Naive thymus-derived CD4-positive, alpha-beta T cell (primary cell): ENCODE measurements around the gene OVOL1. TPM values are rescaled to one million over a fixed set of nuclear protein-coding genes. Genes with fewer than 3 reads are reported as not detected.
"Not testable (repeated sequence)": the region's sequence is repeated elsewhere in the genome, so short reads cannot be mapped to it uniquely, and the experiment has no call there.

Source experiments
- ATAC-seq: fragments of 150-1000 bp; cut with Tn5 transposase; 2 replicates; pipeline ENCODE4 v1.10.0; 2021; ENCODE audit warnings: mild to moderate bottlenecking, moderate library complexity
- CTCF ChIA-PET: fragments of 350-600 bp; sonication (Branson Sonifier 250); formaldehyde crosslinking; loops from one replicate; lab custom pipeline; 2021; ENCODE audit warnings: antibody characterized with exemption; lab: Charles Lee
- POLR2A ChIA-PET: fragments of 350-600 bp; sonication (Branson Sonifier 250); formaldehyde crosslinking; loops from one replicate; lab custom pipeline; 2021; ENCODE audit warnings: antibody characterized with exemption, inconsistent platforms; lab: Charles Lee
- DNase-seq, 9 donors: peaks; one replicate each; pipeline versions ENCODE4 v3.0.0 to v3.0.0-alpha.2; 2020 to 2022; ENCODE audit warnings: mixed read lengths in 1 of 9
- H3K27ac ChIP-seq: one replicate; pipeline ENCODE4 v1.7.0; 2013; ENCODE audit warnings: mild to moderate bottlenecking, low read depth, low read length, moderate library complexity
- H3K27me3 ChIP-seq, 2 donors: one replicate each; pipeline ENCODE4 v1.7.0; 2013; ENCODE audit warnings: low read length in 2 of 2, mild to moderate bottlenecking in 2 of 2, moderate library complexity in 2 of 2; ENCODE audit not compliant: control insufficient read depth in 2 of 2, insufficient read depth in 2 of 2
- H3K36me3 ChIP-seq, 3 experiments: 1 replicate in 2 of 3; 2 replicates in 1 of 3; pipeline ENCODE4 v1.7.0; 2013; ENCODE audit warnings: low read length in 3 of 3, mild to moderate bottlenecking in 3 of 3, moderate library complexity in 1 of 3; ENCODE audit not compliant: insufficient read depth in 3 of 3, control insufficient read depth in 2 of 3
- H3K4me1 ChIP-seq, 2 donors: one replicate each; pipeline ENCODE4 v1.7.0; 2013; ENCODE audit warnings: low read length in 2 of 2, mild to moderate bottlenecking in 2 of 2, moderate library complexity in 1 of 2; ENCODE audit not compliant: control insufficient read depth in 2 of 2, insufficient read depth in 2 of 2
- H3K4me3 ChIP-seq: 2 replicates; pipeline ENCODE4 v1.7.0; 2013; ENCODE audit warnings: mild to moderate bottlenecking, low read length
- H3K9me3 ChIP-seq, 3 experiments: 1 replicate in 2 of 3; 2 replicates in 1 of 3; pipeline ENCODE4 v1.7.0; 2013; ENCODE audit warnings: low read length in 3 of 3; ENCODE audit not compliant: control insufficient read depth in 2 of 3
- H3K27ac Mint-ChIP-seq, 9 donors: one replicate each; pipeline ENCODE4 v1.8.0; 2020 to 2022; ENCODE audit warnings: mixed read lengths in 9 of 9, mild to moderate bottlenecking in 8 of 9, moderate library complexity in 5 of 9, inconsistent platforms in 2 of 9
- H3K27me3 Mint-ChIP-seq, 5 donors: one replicate each; pipeline ENCODE4 v1.8.0; 2021 to 2022; ENCODE audit warnings: mixed read lengths in 5 of 5, mild to moderate bottlenecking in 1 of 5
- H3K36me3 Mint-ChIP-seq, 5 donors: one replicate each; pipeline ENCODE4 v1.8.0; 2020 to 2022; ENCODE audit warnings: mixed read lengths in 5 of 5, mild to moderate bottlenecking in 3 of 5, inconsistent platforms in 1 of 5
- H3K4me1 Mint-ChIP-seq, 7 donors: one replicate each; pipeline ENCODE4 v1.8.0; 2020 to 2022; ENCODE audit warnings: mixed read lengths in 7 of 7, mild to moderate bottlenecking in 3 of 7, inconsistent platforms in 1 of 7
- H3K4me3 Mint-ChIP-seq, 10 donors: one replicate each; pipeline ENCODE4 v1.8.0; 2020 to 2022; ENCODE audit warnings: mild to moderate bottlenecking in 10 of 10, mixed read lengths in 10 of 10, moderate library complexity in 6 of 10, inconsistent platforms in 2 of 10
- H3K9me3 Mint-ChIP-seq, 11 donors: one replicate each; pipeline ENCODE4 v1.8.0; 2020 to 2022; ENCODE audit warnings: mixed read lengths in 11 of 11, mild to moderate bottlenecking in 4 of 11, inconsistent platforms in 1 of 11, moderate library complexity in 1 of 11
- intact Hi-C, 2 donors: fragments of 100-400 bp; cut with micrococcal nuclease; formaldehyde crosslinking; loops; one replicate each; pipeline ENCODE4 v1.15.1; 2023
- polyA plus RNA-seq, 2 donors: library from polyadenylated mRNA; unstranded; fragments of 300-500 nt; fragmentation: Illumina TruSeq; gene quantifications; one replicate each; pipeline ENCODE4 v1.2.3, GENCODE V29; 2021
- total RNA-seq, 6 experiments: library from RNA in 5 of 6; stranded (reverse) in 5 of 6; gene quantifications; 1 replicate in 5 of 6; 2 replicates in 1 of 6; pipeline ENCODE4 v1.2.3 and lab custom pipeline; 2021 to 2026

OVOL1 gene
- total and polyA plus RNA-seq, 7 experiments from 2014 or later = not detected

DNA sequence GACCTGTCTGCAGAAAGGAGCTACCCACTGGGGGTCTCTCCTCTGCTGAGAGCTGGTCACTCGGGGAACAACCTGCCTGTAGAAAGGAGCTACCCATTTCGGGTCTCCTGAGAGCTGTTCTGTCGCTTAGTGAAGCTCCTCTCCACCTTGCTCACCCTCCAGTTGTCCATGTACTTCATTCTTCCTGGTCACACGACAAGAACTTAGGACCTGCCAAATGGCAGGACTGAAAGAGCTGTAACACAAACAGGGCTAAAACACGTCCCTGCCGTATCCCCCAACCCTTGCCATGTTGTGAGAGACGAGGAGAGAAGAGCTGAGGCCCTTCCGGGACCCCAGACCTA lies 42.2 kb upstream of the OVOL1 start:
- no peak overlapping the region for H3K4me3 ChIP-seq
- Mint-ChIP-seq H3K36me3 (no peaks in the 10 kb centered on the region), H3K27me3 (peaks cover 9 to 33% (median 16%) of the 10 kb centered on the region in 5 donors), H3K4me3 (no peak overlapping the region), H3K4me1 (no peaks in the 10 kb centered on the region), H3K9me3 (no peaks in the 10 kb centered on the region), H3K27ac (no peak overlapping the region)
- DNase-seq (no peak), ATAC-seq (no peak)
- H3K36me3 ChIP-seq = no peaks in the 10 kb centered on the region
- intact Hi-C loops = no loop called here
- peaks cover 0 to 4% of the 10 kb centered on the region in 2 donors for H3K27me3 ChIP-seq
- ChIA-PET CTCF (interaction anchor here (0.5 kb wide), 1 partner anchor 241 kb away, joined by 3 read pairs; no protein-coding TSS in a partner anchor), POLR2A (no interaction called here)
- H3K4me1 ChIP-seq = no peaks in the 10 kb centered on the region
- no peaks in the 10 kb centered on the region for H3K9me3 ChIP-seq
- H3K27ac ChIP-seq = no peak overlapping the region

DNA sequence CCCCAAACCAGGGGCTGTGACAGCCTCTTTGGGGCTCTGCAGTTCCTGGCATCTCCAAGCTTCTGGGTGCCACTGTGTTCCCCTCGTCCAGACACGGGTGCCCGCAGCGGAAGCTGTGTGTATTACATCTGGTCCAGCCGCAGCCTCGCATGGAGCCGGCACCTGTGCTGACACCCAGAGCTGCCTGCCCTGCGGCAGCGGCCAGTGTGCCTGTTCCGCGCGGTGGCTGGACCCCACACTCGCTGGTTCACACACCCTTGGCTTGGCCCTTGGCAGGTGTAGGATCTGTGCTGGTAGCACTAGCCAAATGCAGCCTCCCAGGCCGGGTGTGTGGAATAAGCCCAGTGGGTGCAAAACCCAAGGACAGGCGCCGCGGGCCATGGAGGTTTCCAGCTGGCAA lies 41.8 kb upstream of the OVOL1 start:
- H3K9me3 Mint-ChIP-seq = no peaks in the 10 kb centered on the region
- POLR2A ChIA-PET = no interaction called here
- no peaks in the 10 kb centered on the region for H3K4me1 Mint-ChIP-seq
- ATAC-seq (no peak), DNase-seq (no peak)
- no peak overlapping the region for H3K4me3 Mint-ChIP-seq
- no peak overlapping the region for H3K27ac ChIP-seq
- no peaks in the 10 kb centered on the region for H3K4me1 ChIP-seq
- H3K27ac Mint-ChIP-seq = no peak overlapping the region
- no peak overlapping the region for H3K4me3 ChIP-seq
- H3K36me3 ChIP-seq = no peaks in the 10 kb centered on the region
- intact Hi-C loops = no loop called here
- H3K27me3 Mint-ChIP-seq = peaks cover 9 to 35% (median 16%) of the 10 kb centered on the region in 5 donors
- CTCF ChIA-PET = interaction anchor here (0.5 kb wide), 1 partner anchor 241 kb away, joined by 3 read pairs; no protein-coding TSS in a partner anchor
- H3K27me3 ChIP-seq = peaks cover 0 to 4% of the 10 kb centered on the region in 2 donors
- no peaks in the 10 kb centered on the region for H3K9me3 ChIP-seq
- H3K36me3 Mint-ChIP-seq = no peaks in the 10 kb centered on the region

DNA sequence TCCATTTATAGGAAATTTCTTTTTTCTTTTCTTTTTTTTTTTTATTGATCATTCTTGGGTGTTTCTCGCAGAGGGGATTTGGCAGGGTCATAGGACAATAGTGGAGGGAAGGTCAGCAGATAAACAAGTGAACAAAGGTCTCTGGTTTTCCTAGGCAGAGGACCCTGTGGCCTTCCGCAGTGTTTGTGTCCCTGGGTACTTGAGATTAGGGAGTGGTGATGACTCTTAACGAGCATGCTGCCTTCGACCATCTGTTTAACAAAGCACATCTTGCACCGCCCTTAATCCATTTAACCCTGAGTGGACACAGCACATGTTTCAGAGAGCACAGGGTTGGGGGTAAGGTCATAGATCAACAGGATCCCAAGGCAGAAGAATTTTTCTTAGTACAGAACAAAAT lies 24.7 kb upstream of the OVOL1 start:
- H3K4me1 Mint-ChIP-seq, H3K27ac Mint-ChIP-seq, H3K9me3 ChIP-seq, intact Hi-C loops, H3K4me3 Mint-ChIP-seq, POLR2A ChIA-PET, H3K36me3 Mint-ChIP-seq, H3K27me3 ChIP-seq, H3K9me3 Mint-ChIP-seq, H3K4me3 ChIP-seq, H3K36me3 ChIP-seq, H3K27ac ChIP-seq, DNase-seq, ATAC-seq, H3K4me1 ChIP-seq: not testable (repeated sequence)
- H3K27me3 Mint-ChIP-seq = peaks cover 14 to 25% (median 20%) of the 10 kb centered on the region in 5 donors
- CTCF ChIA-PET = interaction anchor here (0.8 kb wide), 1 partner anchor 57 kb away, joined by 3 read pairs; no protein-coding TSS in a partner anchor

DNA sequence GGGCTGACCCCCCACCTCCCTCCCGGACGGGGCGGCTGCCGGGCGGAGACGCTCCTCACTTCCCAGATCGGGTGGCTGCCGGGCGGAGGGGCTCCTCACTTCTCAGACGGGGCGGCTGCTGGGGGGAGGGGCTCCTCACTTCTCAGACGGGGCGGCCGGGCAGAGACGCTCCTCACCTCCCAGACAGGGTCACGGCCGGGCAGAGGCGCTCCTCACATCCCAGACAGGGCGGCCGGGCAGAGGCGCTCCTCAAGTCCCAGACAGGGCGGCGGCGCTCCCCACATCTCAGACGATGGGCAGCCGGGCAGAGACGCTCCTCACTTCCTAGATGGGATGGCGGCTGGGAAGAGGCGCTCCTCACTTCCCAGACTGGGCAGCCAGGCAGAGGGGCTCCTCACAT lies 24.0 kb upstream of the OVOL1 start:
- H3K27me3 ChIP-seq, H3K4me3 Mint-ChIP-seq, H3K36me3 ChIP-seq, H3K36me3 Mint-ChIP-seq, H3K27ac Mint-ChIP-seq, H3K27ac ChIP-seq, DNase-seq, CTCF ChIA-PET, H3K4me1 Mint-ChIP-seq, H3K9me3 ChIP-seq, intact Hi-C loops, H3K9me3 Mint-ChIP-seq, ATAC-seq, H3K4me1 ChIP-seq, H3K4me3 ChIP-seq: not testable (repeated sequence)
- H3K27me3 Mint-ChIP-seq = peaks cover 9 to 25% (median 17%) of the 10 kb centered on the region in 5 donors
- POLR2A ChIA-PET = interaction anchor here (0.6 kb wide), 1 partner anchor 273 kb away, joined by 3 read pairs; no protein-coding TSS in a partner anchor

DNA sequence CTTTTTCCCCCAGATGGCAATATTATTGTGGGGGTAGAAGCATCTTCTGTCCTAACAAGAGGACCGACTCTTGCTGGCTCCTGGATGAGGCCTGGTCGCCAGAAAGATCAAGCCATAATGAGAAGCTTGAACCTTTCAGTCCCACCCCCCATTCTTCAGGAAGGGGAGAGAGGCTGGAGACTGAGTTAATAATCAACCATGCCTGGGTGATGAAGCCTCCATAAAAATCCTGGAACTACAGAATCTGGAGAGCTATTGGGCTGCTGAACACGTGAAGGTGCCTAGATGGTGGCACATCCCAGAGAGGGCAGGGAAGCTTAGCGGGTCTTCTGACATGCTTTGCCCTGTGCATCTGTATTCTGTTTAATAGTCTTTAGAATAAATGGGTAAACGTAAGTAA lies 22.4 kb upstream of the OVOL1 start:
- Mint-ChIP-seq H3K27me3 (peaks cover 3 to 16% (median 7%) of the 10 kb centered on the region in 5 donors), H3K9me3 (peaks cover 0 to 2% (median 0%) of the 10 kb centered on the region in 11 donors), H3K4me3 (no peak overlapping the region), H3K27ac (no peak overlapping the region), H3K36me3 (no peaks in the 10 kb centered on the region), H3K4me1 (peaks cover 0 to 1% (median under 1%) of the 10 kb centered on the region in 7 donors)
- CTCF ChIA-PET = interaction anchor here (0.6 kb wide), 1 partner anchor 53 kb away, joined by 3 read pairs; no protein-coding TSS in a partner anchor
- Histone ChIP-seq H3K4me1 (no peaks in the 10 kb centered on the region), H3K36me3 (no peaks in the 10 kb centered on the region), H3K4me3 (no peak overlapping the region), H3K9me3 (no peaks in the 10 kb centered on the region), H3K27me3 (peaks cover 0 to 3% of the 10 kb centered on the region in 2 donors), H3K27ac (no peak overlapping the region)
- POLR2A ChIA-PET = no interaction called here
- no peak for ATAC-seq
- no peak for DNase-seq
- intact Hi-C loops = no loop called here

DNA sequence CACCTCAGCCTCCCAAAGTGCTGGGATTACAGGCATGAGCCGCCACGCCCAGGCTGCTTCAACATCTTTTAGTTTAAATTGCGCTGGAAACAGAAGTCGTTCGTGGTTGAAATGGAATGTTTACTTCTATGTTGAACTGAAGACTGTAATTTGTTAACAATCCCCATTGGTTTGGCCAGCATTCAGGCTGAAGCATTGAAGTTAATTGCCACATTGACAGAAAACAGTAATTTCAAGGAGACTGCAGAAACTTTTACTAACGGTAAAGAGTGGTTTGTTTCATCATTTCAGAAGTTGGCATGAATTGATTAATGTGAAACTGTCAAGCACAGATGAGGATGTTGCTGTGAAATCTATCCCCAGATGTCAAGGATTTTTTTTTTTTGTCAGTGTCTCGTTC lies 20.3 kb upstream of the OVOL1 start:
- no peak for ATAC-seq
- no peak overlapping the region for H3K27ac Mint-ChIP-seq
- H3K36me3 Mint-ChIP-seq = no peaks in the 10 kb centered on the region
- Histone ChIP-seq H3K4me3 (no peak overlapping the region), H3K27ac (no peak overlapping the region), H3K27me3 (no peaks in the 10 kb centered on the region), H3K9me3 (no peaks in the 10 kb centered on the region), H3K36me3 (no peaks in the 10 kb centered on the region), H3K4me1 (no peaks in the 10 kb centered on the region)
- peaks cover 0 to under 1% (median 0%) of the 10 kb centered on the region in 5 donors for H3K27me3 Mint-ChIP-seq
- H3K4me1 Mint-ChIP-seq = peaks cover 3 to 13% (median 6%) of the 10 kb centered on the region in 7 donors
- intact Hi-C loops = no loop called here
- ChIA-PET CTCF (no interaction called here), POLR2A (no interaction called here)
- DNase-seq = no peak
- H3K9me3 Mint-ChIP-seq = peaks cover 0 to under 1% (median 0%) of the 10 kb centered on the region in 11 donors
- H3K4me3 Mint-ChIP-seq = no peak overlapping the region

DNA sequence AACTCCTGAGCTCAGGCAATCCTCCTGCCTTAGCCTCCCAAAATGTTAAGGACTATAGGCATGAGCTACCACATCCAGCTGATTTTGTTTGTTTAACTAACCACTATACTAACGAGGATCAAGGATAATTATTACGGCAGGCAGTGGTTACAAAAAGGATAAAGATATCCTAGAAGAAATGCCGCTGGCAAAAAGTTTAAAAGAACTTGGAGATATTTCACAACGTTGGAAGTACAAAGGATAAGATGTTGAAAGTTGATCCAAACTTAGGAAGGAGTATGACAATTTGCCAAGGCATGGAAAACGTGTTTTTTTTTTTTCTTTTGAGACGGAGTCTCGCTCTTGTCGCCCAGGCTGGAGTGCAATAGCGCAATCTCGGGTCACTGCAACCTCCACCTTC lies 19.5 kb upstream of the OVOL1 start:
- ChIA-PET CTCF (interaction anchor here (0.5 to 0.8 kb wide), 3 partner anchors 38 to 222 kb away, joined by 3 read pairs; no protein-coding TSS in a partner anchor), POLR2A (no interaction called here)
- Histone ChIP-seq H3K9me3 (no peaks in the 10 kb centered on the region), H3K27me3 (no peaks in the 10 kb centered on the region), H3K27ac (no peak overlapping the region), H3K4me3 (no peak overlapping the region), H3K4me1 (no peaks in the 10 kb centered on the region), H3K36me3 (no peaks in the 10 kb centered on the region)
- no peak overlapping the region for H3K4me3 Mint-ChIP-seq
- intact Hi-C loops = no loop called here
- H3K27me3 Mint-ChIP-seq = no peaks in the 10 kb centered on the region
- no peak overlapping the region for H3K27ac Mint-ChIP-seq
- ATAC-seq = no peak
- H3K9me3 Mint-ChIP-seq = no peaks in the 10 kb centered on the region
- no peaks in the 10 kb centered on the region for H3K36me3 Mint-ChIP-seq
- DNase-seq = no peak
- H3K4me1 Mint-ChIP-seq = peaks cover 3 to 13% (median 6%) of the 10 kb centered on the region in 7 donors
